ENCODE data around the gene CPNE4. TPM values are rescaled to one million over a fixed set of nuclear protein-coding genes. Genes with fewer than 3 reads are reported as not detected.

CPNE4 gene
- total RNA-seq, 1 experiment from 2014 or later = 31.1 TPM

DNA sequence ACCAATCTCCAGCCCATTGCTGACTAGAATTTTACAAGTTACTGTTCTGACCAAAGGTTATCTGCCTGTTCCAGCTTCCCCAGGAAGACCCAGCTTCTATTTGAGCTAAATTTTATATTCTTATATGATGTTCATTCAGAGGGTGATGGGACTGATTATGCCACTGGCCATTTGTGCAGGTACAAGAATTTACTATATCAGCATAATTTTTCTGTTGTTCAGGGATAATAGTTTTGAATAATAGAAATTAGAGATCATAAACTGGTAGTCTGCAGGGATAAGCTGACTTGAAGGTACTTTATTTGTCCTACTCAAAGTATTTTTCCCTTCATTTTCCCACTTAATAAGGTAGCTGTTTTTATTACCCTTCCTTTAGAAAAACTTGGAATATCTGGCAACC, 309.4 kb downstream of the CPNE4 start:
- Mint-ChIP-seq H3K4me3 (ENCODE audit: low read depth, unreplicated experiment) (no peak overlapping the region), H3K27ac (ENCODE audit: unreplicated experiment) (no peak overlapping the region), H3K9me3 (ENCODE audit: low read depth, unreplicated experiment) (no peaks in the 10 kb centered on the region), H3K27me3 (ENCODE audit: unreplicated experiment) (no peaks in the 10 kb centered on the region), H3K36me3 (ENCODE audit: insufficient read depth, unreplicated experiment) (no peaks in the 10 kb centered on the region), H3K4me1 (ENCODE audit: low read depth, unreplicated experiment) (no peaks in the 10 kb centered on the region)
- DNase-seq = no peak
- no TSS peak for BruUV-seq (replicated peaks)
- intact Hi-C loops (cut with micrococcal nuclease; ENCODE audit: unreplicated experiment) = no loop called here
- CTCF ChIA-PET = no interaction called here
- TF ChIP-seq, protein P1, sequence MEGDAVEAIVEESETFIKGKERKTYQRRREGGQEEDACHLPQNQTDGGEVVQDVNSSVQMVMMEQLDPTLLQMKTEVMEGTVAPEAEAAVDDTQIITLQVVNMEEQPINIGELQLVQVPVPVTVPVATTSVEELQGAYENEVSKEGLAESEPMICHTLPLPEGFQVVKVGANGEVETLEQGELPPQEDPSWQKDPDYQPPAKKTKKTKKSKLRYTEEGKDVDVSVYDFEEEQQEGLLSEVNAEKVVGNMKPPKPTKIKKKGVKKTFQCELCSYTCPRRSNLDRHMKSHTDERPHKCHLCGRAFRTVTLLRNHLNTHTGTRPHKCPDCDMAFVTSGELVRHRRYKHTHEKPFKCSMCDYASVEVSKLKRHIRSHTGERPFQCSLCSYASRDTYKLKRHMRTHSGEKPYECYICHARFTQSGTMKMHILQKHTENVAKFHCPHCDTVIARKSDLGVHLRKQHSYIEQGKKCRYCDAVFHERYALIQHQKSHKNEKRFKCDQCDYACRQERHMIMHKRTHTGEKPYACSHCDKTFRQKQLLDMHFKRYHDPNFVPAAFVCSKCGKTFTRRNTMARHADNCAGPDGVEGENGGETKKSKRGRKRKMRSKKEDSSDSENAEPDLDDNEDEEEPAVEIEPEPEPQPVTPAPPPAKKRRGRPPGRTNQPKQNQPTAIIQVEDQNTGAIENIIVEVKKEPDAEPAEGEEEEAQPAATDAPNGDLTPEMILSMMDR (IDR thresholded peaks at IDR 0.05; ENCODE audit: unreplicated experiment) = no peak

DNA sequence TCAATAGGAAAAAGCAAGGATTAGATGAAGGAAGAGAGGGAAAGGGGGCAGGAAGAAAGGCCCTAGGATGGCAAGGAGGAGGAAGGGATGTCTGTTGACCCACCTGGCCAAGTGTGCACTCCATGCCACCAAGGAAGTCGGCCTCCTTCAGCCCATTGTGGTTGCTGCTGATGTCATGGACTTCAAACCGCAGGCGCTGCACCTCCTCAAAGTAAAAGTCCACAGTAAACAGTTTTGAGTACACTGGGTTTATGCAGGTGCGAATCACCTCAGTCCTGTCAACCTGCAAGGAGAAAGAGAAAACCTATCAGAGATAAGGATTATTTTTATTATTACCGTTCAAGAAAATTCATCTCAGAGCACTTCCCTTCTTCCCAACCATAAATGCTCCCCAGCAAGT, 311.5 kb downstream of the CPNE4 start:
- H3K27ac Mint-ChIP-seq (ENCODE audit: unreplicated experiment) = no peak overlapping the region
- TF ChIP-seq, protein P1 (IDR thresholded peaks at IDR 0.05; ENCODE audit: unreplicated experiment) = no peak
- no peak for DNase-seq
- H3K27me3 Mint-ChIP-seq (ENCODE audit: unreplicated experiment) = no peaks in the 10 kb centered on the region
- H3K36me3 Mint-ChIP-seq (ENCODE audit: insufficient read depth, unreplicated experiment) = no peaks in the 10 kb centered on the region
- no peak overlapping the region for H3K4me3 Mint-ChIP-seq (ENCODE audit: low read depth, unreplicated experiment)
- CTCF ChIA-PET = no interaction called here
- no peaks in the 10 kb centered on the region for H3K9me3 Mint-ChIP-seq (ENCODE audit: low read depth, unreplicated experiment)
- BruUV-seq (replicated peaks) = no TSS peak
- intact Hi-C loops (cut with micrococcal nuclease; ENCODE audit: unreplicated experiment) = no loop called here
- H3K4me1 Mint-ChIP-seq (ENCODE audit: low read depth, unreplicated experiment) = no peaks in the 10 kb centered on the region

DNA sequence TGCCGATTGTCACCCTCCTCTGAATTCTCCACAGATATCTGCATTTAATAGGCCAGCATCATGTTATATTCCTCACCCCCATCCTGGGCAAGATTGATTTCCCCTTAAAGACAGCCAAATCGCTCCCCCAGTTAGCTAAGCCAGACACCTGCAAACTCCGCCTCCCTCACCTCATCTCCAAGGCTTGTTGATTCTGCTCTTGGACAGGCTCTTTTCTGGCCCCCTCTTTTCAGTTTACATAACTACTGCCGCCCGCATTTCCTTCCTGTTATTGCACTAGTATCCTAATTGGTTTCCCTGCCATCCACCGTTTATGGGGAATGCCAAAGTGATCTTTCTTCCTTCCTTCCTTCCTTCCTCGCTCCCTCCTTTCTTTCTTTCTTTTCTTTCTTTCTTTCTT, 317.3 kb downstream of the CPNE4 start:
- intact Hi-C loops (cut with micrococcal nuclease; ENCODE audit: unreplicated experiment) = no loop called here
- Mint-ChIP-seq H3K9me3 (ENCODE audit: low read depth, unreplicated experiment) (no peaks in the 10 kb centered on the region), H3K4me3 (ENCODE audit: low read depth, unreplicated experiment) (no peak overlapping the region), H3K27ac (ENCODE audit: unreplicated experiment) (no peak overlapping the region), H3K27me3 (ENCODE audit: unreplicated experiment) (no peaks in the 10 kb centered on the region), H3K36me3 (ENCODE audit: insufficient read depth, unreplicated experiment) (no peaks in the 10 kb centered on the region), H3K4me1 (ENCODE audit: low read depth, unreplicated experiment) (peaks cover 21% of the 10 kb centered on the region)
- BruUV-seq (replicated peaks) = no TSS peak
- DNase-seq = no peak
- TF ChIP-seq, protein P1 (IDR thresholded peaks at IDR 0.05; ENCODE audit: unreplicated experiment) = no peak
- CTCF ChIA-PET = no interaction called here

DNA sequence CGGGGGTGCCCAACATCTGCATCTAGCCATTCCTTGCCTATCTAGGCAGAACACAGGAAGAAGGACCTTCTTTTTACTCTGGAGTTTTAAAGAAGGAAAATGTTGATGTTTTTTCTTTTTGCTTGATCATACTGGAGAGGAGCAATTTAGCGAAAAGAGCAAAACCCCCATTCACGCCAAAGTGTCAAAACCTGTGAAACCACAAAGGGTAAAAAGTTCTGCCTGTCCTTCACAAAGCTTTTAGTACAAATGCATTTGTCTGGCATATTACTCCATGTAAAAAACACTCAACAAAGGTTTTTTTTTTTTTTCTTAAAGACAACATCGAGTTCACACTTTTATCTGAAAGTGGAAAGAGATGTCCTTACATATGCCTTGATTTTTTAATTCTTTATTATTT, 317.9 kb downstream of the CPNE4 start:
- TF ChIP-seq, protein P1 (IDR thresholded peaks at IDR 0.05; ENCODE audit: unreplicated experiment) = no peak
- BruUV-seq (replicated peaks) = no TSS peak
- DNase-seq = no peak
- Mint-ChIP-seq H3K4me3 (ENCODE audit: low read depth, unreplicated experiment) (no peak overlapping the region), H3K36me3 (ENCODE audit: insufficient read depth, unreplicated experiment) (no peaks in the 10 kb centered on the region), H3K4me1 (ENCODE audit: low read depth, unreplicated experiment) (peaks cover 24% of the 10 kb centered on the region), H3K9me3 (ENCODE audit: low read depth, unreplicated experiment) (no peaks in the 10 kb centered on the region), H3K27ac (ENCODE audit: unreplicated experiment) (no peak overlapping the region), H3K27me3 (ENCODE audit: unreplicated experiment) (no peaks in the 10 kb centered on the region)
- CTCF ChIA-PET = no interaction called here
- intact Hi-C loops (cut with micrococcal nuclease; ENCODE audit: unreplicated experiment) = no loop called here

DNA sequence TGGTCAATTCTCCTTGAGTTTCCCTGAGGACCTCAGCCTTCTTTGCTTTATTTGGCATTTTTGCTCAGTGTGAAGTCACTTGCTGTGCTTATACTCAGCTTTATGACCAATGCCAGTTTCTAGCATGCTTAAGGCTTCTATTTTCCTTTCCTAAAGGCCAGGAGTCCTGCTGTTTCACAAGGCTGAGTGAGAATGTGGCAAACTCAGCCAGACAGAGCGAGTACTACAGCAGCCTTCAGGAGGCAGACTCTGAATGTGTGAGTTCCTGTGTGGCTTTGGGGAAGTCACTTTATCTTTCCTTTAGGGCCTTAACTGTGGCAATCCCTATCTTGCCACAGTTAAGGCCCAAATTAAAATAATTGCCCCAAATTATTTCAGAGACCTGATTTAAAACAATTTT, 318.8 kb downstream of the CPNE4 start:
- Mint-ChIP-seq H3K4me1 (ENCODE audit: low read depth, unreplicated experiment) (peaks cover 28% of the 10 kb centered on the region), H3K9me3 (ENCODE audit: low read depth, unreplicated experiment) (no peaks in the 10 kb centered on the region), H3K36me3 (ENCODE audit: insufficient read depth, unreplicated experiment) (no peaks in the 10 kb centered on the region), H3K27me3 (ENCODE audit: unreplicated experiment) (no peaks in the 10 kb centered on the region), H3K4me3 (ENCODE audit: low read depth, unreplicated experiment) (no peak overlapping the region), H3K27ac (ENCODE audit: unreplicated experiment) (no peak overlapping the region)
- BruUV-seq (replicated peaks) = no TSS peak
- TF ChIP-seq, protein P1 (IDR thresholded peaks at IDR 0.05; ENCODE audit: unreplicated experiment) = no peak
- CTCF ChIA-PET = no interaction called here
- intact Hi-C loops (cut with micrococcal nuclease; ENCODE audit: unreplicated experiment) = no loop called here
- DNase-seq = no peak
